AG10803 (cell line): ENCODE data around the gene KIF7.
A peak's percentile ranks its signal among the peaks of the same experiment; 100 is the strongest.
"Not testable (repeated sequence)": the region's sequence is repeated elsewhere in the genome, so short reads cannot be mapped to it uniquely, and the experiment has no call there.

Experiments used
- DNase-seq: peaks from one replicate; pipeline ENCODE4 v3.0.0; 2010; ENCODE audit warnings: low read depth
- H3K4me3 ChIP-seq: 2 replicates; pipeline ENCODE4 v1.5.1; 2011; ENCODE audit warnings: mild to moderate bottlenecking, low read length, control low read depth
- TF ChIP-seq, protein P1 (sequence below): conservative IDR thresholded peaks from 2 replicates; pipeline ENCODE4 v1.5.1; 2011; ENCODE audit warnings: mild to moderate bottlenecking, low read length, control low read depth, inconsistent platforms

KIF7 gene

DNA sequence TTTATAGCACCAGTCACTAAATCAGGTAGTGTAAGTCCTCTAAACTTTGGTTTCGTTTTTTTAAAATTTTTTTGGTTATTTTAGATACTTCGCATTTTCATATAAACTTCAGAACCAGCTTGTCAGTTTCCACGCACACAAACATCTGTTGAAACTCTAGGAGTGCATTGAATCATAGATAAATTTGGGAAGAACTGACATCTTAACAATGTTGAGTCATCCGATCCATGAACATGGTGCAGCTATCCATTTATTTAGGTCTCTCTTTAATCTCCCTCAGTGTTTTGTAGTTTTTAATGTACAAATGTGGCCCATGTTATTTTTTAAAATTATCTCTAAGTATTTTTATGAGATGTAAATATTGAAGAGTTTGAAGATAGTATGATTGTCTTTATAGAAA is 62.2 kb downstream of the KIF7 start:
- H3K4me3 ChIP-seq, result no peak overlapping the region
- DNase-seq, result no peak
- TF ChIP-seq, protein P1, sequence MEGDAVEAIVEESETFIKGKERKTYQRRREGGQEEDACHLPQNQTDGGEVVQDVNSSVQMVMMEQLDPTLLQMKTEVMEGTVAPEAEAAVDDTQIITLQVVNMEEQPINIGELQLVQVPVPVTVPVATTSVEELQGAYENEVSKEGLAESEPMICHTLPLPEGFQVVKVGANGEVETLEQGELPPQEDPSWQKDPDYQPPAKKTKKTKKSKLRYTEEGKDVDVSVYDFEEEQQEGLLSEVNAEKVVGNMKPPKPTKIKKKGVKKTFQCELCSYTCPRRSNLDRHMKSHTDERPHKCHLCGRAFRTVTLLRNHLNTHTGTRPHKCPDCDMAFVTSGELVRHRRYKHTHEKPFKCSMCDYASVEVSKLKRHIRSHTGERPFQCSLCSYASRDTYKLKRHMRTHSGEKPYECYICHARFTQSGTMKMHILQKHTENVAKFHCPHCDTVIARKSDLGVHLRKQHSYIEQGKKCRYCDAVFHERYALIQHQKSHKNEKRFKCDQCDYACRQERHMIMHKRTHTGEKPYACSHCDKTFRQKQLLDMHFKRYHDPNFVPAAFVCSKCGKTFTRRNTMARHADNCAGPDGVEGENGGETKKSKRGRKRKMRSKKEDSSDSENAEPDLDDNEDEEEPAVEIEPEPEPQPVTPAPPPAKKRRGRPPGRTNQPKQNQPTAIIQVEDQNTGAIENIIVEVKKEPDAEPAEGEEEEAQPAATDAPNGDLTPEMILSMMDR, result no peak

GRCh38 chr15:89591834-89592233 is 63.4 kb downstream of the KIF7 start:
- no peak for DNase-seq
- no peak overlapping the region for H3K4me3 ChIP-seq
- TF ChIP-seq, protein P1, result no peak

GRCh38 chr15:89587955-89588354 is 67.3 kb downstream of the KIF7 start:
- no peak overlapping the region for H3K4me3 ChIP-seq
- DNase-seq, result peak; percentile 62
- TF ChIP-seq, protein P1, result no peak

GRCh38 chr15:89586651-89587050 is 68.6 kb downstream of the KIF7 start:
- H3K4me3 ChIP-seq, result no peak overlapping the region
- TF ChIP-seq, protein P1, result no peak
- DNase-seq, result no peak

GRCh38 chr15:89580747-89581146 is 74.5 kb downstream of the KIF7 start:
- DNase-seq, H3K4me3 ChIP-seq: not testable (repeated sequence)

DNA sequence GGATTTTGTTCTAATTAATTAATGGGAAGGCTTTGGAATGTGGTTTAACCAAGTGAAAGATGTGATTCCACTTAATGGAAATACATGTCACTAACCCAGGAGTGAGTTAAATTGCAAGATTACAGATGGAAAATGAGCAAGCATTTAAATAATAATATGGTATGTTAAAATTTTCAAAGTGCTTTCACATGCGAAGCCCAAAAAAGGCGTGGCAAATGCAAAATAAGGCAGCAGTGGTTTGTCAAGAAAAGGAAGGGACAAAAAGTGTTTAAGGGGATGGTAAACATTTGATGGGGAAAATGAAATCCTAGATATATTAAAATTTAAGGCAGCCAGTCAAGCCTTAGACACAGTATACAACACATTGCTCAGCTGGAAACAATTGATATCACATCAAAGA is 77.1 kb downstream of the KIF7 start:
- TF ChIP-seq, protein P1, result no peak
- H3K4me3 ChIP-seq, result no peak overlapping the region
- no peak for DNase-seq
